ENCODE results near the gene GOLGA8S. TPM values are rescaled to one million over a fixed set of nuclear protein-coding genes. Genes with fewer than 3 reads are reported as not detected.
"Not testable (repeated sequence)": the region's sequence is repeated elsewhere in the genome, so short reads cannot be mapped to it uniquely, and the experiment has no call there.

The GOLGA8S gene
- total RNA-seq, 1 donor: 0.27 TPM

DNA sequence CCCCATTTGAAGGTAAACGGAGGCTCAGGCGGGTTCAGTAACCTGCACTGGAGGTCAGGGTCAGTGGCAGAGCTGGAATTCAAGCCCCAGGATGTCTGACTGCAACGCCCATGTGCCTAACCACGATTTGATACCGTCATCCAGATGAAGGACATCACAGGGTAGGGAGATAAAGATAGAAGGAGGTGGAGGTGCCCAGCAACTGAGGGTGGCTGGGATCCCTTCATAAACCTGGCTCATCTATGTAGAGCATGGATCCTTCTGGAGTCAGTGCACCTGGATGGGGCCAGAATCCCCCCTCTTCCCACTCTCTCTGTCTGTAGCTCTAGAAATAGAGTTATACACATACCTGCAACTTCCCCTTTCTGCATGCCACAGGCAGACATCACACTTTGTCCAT is 41.3 kb downstream of the GOLGA8S start:
- DNase-seq (ENCODE audit: low read depth in 2 of 3, low spot score in 2 of 3): no peak

DNA sequence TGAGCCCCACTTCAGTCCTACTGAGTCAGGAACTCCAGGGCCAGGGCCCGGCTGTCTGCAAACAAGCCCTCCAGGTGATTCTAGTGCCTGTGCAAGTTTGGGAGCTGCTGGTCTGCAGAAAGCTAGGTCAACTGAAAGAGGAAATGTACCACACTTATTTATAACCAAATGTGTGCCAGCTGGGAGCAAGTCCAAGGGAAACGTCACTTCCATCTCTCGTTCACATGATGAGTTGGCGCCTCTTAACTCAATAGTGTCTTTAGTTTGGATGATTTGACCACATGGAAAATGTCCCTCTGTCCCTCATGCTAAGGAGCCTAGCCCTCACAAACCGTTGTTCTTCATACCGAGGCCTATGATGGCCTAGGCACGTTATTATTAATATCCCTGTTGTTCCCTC is 43.2 kb downstream of the GOLGA8S start:
- DNase-seq (ENCODE audit: low read depth in 2 of 3, low spot score in 2 of 3): no peak

DNA sequence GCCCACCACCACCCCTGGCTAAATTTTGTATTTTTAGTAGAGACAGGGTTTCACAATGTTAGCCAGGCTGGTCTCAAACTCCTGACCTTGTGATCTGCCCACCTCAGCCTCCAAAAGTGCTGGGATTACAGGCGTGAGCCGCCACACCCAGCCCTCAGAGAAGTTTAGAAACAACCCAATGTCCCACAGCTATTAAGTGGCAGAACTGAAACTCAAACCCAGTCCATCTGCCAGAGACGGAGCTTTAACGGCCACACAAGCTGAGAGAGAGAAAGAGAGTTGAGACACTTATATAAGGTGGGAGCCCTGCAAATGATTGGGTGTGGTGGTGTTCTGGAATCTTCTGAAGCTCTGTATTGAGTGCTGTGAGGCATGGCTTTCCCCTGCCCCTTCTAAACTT is 43.8 kb downstream of the GOLGA8S start:
- not testable (repeated sequence) for DNase-seq (ENCODE audit: low read depth in 2 of 3, low spot score in 2 of 3)

DNA sequence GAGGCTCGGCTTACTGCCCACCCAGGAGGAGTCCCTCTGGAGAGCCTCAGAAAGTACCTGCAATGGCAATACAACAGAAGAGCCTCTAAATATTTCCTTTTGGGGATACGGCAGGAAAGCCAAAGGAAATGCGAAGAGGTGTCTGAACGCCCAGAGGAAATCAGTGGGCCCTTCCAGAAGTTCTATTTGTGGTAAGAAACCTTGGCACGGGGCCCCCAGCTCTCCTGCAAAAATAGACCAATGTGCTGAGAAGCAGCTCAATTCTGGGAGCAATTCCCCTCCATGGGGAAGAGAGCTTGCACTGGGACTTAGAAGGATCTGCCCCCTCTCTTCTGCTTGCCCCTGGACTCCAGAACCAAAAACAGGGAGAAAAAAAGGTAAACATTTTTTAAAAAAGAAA is 44.7 kb downstream of the GOLGA8S start:
- DNase-seq (ENCODE audit: low read depth in 2 of 3, low spot score in 2 of 3): not testable (repeated sequence)

DNA sequence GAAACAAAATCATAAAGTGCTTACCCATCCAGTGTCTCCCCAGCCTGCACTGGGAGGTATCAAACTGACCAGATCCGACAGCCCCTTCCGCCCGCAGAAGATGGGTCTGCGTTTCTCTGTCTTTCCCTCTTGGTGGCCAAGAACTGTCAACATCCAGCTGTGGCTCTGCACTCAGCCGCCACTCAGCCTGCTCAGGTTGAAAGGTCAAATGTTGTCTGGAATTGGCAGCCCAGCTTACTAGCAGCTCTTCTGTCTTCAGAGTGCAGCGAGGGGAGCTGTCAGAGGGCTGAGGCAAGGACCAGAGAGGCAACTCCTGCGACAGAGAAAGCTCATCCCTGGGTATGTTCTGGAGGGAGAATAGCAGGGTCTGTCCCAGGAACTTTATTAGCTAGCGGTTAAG is 47.1 kb downstream of the GOLGA8S start:
- no peak for DNase-seq (ENCODE audit: low read depth in 2 of 3, low spot score in 2 of 3)

DNA sequence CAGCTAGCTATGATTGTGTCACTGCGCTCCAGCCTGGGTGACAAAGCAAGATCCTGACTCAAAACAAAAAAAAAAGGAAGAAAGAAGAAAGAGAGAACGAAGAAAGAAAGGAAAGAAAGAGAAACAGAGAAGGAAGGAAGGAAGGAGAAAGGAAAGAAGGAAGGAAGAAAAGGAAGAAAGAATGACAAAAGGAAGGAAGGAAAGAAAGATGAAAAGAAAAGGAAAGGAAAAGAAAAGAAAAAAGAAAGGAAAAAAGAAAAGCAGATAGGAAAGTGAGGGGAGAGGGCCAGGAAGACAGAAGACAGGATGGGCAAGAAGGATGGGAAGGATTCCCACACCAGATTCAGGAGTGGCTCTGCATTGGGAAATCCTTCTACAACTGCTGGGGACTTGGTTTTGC is 47.6 kb downstream of the GOLGA8S start:
- no peak for DNase-seq (ENCODE audit: low read depth in 2 of 3, low spot score in 2 of 3)

DNA sequence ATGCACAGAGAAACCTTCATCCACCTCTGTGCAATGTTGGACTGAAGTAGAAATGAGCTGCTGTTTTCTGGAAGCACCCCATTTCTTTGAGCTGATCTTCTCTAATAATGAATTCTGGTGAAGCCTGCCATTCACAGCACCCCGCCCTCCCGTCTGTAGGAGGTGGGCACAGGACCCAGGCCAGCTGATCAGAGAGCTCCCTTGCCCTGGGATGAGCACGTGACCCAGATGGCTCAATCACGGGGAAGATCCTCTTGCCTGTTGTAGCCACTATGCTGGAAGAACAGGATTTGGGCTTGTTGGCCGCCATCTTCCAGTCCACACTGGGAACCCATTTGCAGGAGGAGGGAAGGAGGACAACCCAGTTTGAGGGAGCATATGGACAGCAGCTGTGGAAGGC is 48.0 kb downstream of the GOLGA8S start:
- no peak for DNase-seq (ENCODE audit: low read depth in 2 of 3, low spot score in 2 of 3)

DNA sequence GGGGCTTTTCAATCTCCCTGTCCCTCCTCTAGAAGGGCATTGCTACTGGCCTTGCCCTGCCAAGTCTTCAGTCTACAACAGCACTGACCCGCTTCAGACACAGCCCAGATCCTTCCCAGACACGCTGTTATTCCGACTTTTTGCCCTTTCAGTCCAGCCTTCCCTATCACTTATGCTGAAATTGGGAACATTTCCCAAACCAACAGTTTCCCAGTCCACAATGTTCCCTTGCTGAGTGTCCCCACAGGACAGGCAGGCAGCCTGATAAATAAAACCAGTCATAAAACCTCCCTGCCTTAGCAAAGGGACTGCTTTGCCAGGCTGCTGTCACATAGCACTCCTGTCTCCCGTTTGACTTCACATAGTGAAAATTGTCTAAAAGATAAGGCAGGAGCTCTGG is 49.0 kb downstream of the GOLGA8S start:
- no peak for DNase-seq (ENCODE audit: low read depth in 2 of 3, low spot score in 2 of 3)

DNA sequence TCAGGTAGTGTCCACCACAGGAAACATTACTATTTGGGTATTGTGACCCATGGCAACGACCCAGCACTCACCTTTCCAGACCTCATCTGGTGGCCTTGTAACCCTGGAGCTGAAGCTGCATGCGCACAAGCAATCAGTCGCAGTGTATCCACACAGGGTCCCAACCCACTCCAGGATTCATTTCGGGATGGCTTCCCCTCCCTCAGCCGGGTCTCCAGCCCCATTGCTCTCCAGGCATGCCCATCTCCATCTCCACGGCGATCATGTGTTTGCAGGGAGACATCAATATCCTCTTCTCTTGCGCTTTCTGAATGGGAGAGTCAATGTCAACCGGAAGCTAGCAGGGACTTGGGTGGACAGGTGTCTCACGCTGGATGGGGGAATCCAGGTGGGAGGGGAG is 57.3 kb downstream of the GOLGA8S start:
- DNase-seq (ENCODE audit: low read depth in 2 of 3, low spot score in 2 of 3): no peak

DNA sequence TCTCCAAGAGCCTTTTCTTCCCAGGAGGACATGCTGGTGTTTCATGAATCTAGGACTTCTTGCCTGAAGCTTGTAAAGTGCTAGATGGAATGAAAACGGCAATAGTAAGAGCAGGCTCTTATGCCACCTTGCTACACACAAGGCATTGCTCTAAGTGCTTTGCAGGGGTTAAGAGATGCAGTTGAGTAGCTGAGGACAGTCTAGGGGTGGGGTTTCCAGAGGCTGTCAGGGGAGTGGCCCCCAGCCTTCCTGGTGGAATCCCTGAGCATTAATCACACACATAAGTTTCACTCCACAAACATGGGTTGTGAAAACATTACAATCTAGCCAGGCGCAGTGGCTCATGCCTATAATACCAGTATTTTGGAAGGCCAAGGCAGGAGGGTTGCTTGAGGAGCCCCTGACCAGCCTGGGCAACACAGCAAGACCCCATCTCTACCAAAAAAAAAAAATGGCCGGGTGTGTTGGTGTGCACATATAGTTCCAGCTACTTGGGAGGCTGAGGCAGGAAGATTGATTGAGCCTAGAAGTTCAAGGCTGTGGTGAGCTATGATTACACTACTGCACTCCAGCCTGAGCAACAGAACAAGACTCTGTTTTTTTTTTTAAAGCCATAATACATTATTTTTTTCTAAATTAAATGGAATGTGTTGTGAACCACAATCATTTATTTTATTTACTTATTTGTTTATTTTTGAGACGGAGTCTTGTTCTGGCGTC is 58.5 kb downstream of the GOLGA8S start:
- not testable (repeated sequence) for DNase-seq (ENCODE audit: low read depth in 2 of 3, low spot score in 2 of 3)

Small RNA genes within 50 kb of the gene (small RNA-seq; reads per million reads assigned to genes)
- gene RN7SL536P: not detected

Other genes starting within 250 kb of the GOLGA8S start
- not detected for gene GOLGA6L1, start 217.9 kb upstream of the GOLGA8S start, total RNA-seq
- gene GOLGA6L26, start 20.6 kb upstream of the GOLGA8S start, total RNA-seq: not detected
- gene GOLGA6L2, start 92.5 kb downstream of the GOLGA8S start, total RNA-seq: not detected
- 1.3 TPM for gene MKRN3, start 210.9 kb downstream of the GOLGA8S start, total RNA-seq

All from hematopoietic multipotent progenitor cell (in vitro differentiated cells).